HG03045 (cell line): ENCODE measurements around the gene GALNT12.

Source experiments
- ATAC-seq: cut with Tn5 transposase; IDR thresholded peaks from one replicate; pipeline ENCODE4 v1.9.1; 2021; ENCODE audit warnings: mild to moderate bottlenecking, moderate library complexity; ENCODE audit not compliant: unreplicated experiment

The GALNT12 gene

DNA sequence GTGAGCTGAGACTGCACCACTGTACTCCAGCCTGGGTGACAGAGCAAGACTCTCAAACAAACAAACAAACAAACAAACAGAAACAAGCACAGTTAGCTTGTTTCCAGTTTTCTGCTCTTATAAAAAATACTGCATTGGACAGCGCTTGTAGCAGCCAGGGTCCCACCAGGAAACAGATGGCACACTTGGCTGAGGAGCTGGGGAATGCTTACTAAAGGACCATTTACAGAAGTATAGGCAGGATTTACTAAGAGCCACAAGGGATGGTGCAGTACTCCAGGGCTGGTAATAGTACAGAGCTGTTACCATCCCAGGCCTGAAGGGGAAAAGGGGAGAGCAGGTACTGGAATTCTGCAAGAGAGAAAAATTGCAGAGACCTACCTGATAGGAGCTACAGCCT, 5.9 kb upstream of the GALNT12 start:
- ATAC-seq: no peak

DNA sequence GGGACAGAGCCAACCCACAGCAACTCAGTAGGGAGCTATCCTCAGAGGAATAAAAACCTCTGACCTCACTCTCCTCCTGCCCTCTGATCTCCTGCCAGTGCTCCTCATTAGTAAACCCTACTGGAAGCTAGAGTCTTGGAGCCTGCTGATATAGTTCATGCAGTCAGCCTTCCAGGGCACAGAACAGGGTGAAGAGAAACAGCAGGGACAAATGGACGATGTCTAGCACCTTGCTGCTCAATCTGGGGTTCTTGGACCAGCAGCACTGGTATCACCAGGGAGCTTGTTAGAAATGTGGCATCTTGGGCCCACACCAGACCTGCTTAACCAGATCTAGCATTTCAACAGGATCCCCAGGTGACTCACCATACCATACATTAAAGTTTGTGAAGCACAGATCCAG, 5.5 kb upstream of the GALNT12 start:
- no peak for ATAC-seq

DNA sequence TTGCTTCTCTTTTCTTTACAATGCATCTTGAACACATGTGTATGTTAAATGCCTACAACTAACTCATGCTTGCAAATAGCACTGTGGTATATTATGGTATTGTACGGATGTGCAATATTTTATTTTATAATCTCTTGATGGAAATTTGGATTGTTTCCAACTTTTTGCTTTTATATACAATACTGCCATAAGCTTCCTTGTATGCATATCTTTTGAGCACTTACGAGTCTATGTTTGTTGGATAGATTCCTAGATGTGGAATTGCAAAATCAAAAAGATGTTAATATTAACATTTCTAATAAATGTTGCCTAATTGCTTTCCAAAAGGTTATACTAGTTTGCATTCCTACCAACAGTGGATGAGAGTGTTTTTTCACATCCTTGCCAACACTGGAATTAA, 3.4 kb upstream of the GALNT12 start:
- no peak for ATAC-seq

DNA sequence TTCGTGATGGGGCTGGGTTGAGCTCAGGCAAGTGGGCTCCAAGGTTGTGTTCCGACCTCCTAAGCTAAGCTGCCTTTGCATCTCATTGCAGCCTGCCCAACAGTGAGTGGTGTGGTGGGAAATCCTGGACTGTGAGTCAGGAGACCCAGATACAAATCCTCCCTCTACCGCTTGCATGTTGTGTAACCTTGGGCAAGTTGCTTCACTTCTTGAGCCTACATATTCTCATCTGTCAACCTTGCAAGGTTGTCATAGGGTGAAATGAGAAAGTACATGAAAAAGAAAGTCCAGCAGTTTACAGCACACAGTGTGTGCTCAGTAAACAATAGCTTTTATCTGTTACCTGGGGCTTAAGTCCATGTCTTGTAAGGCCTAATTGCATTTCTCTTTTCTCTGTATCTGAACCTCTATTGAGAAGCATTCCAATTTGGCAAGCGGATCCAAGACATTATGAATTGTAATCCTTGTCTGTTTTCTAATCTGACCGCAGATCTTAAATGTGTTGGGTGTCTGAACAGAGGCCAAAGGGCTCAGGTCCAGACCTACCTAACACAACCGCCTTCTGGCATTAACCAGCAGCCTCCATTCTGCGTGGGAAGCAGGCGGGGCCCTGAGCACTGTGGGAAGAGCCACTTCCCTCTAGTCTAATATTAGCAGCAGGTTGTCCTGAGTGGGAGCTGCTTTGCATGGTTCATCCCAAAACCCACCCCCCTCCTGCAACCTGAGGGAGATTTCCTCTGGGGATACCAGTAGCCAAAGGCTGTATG, 1.8 kb upstream of the GALNT12 start:
- ATAC-seq: no peak

DNA sequence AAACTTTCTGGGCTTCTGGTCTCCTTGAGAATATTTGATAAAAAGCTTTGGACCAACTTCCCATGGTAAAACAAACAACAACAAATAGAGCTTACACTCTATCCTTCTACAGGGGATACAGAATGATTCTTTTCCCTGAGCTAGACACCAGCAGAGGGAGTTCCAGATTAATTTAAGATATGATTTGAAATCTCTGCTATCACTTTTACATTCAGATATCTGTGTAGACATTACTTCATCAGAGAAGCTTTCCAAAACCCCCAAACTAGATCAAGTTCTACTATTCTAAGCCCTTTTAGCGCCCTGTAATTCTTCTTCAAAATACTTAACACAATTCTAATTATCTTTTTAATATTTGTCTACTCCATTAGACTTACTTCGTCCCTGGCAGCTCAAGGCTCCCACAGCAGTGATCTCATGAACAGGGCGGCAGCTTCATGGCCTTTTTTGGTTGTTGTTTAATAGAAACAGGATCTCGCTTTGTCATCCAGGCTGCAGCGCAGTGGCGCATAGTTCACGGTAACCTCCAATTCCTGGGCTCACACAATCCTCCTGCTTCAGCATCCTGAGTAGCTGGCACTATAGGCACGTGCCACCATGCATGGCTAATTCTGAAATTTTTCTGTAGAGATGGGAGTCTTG, 955 bp upstream of the GALNT12 start:
- no peak for ATAC-seq

DNA sequence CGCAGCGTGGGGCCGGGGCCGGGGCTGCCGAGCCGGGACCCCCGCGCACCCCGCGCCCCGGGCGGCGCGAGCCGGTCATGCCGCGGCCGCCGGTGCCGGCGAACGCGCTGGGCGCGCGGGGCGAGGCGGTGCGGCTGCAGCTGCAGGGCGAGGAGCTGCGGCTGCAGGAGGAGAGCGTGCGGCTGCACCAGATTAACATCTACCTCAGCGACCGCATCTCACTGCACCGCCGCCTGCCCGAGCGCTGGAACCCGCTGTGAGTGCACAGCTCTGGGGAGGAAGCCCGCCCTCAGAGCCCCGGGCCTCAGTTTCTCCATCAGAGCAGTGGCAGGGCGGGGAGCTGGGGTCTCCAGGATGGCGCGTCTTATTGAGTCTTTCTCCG, 335 bp downstream of the GALNT12 start:
- ATAC-seq: no peak

DNA sequence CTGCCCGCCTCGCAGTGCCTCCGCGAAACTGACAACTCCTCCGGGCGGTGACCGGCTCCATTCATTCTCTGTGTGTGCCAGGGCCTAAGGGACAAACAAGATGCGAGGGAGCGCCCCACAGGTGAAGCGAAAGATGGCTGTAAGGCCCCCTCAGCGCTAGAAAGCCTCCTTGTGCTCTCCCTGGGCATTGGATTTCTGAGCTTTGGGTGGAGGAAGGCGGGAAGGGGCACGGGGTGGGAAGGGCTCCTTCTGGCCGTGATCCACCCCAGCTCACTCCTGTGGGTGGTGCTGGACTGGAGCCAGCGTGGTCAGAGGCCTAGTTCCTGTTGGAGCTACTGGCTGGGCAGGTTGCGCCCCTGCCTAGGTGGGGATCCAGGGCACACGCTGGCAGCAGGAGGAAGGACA, 943 bp downstream of the GALNT12 start:
- ATAC-seq: no peak

DNA sequence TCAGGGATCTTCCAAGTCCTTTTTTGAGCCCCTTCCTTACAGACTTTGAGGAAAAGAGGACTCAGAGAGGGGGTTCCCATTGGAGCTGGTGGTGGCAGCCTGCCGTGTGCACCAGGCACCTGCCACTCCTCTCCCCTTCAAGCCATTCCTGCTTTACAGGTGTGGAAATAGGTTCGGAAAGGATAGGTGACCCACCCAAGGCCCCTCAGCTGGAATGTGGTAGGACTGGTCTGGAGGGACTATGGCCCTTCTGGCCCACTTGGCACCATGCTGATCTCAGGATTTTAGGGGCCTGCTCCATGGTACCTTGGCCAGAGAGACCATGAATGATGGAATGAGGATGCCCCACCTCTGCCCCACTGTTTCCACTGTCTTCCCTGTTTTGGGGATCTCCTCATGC, 1.4 kb downstream of the GALNT12 start:
- no peak for ATAC-seq

DNA sequence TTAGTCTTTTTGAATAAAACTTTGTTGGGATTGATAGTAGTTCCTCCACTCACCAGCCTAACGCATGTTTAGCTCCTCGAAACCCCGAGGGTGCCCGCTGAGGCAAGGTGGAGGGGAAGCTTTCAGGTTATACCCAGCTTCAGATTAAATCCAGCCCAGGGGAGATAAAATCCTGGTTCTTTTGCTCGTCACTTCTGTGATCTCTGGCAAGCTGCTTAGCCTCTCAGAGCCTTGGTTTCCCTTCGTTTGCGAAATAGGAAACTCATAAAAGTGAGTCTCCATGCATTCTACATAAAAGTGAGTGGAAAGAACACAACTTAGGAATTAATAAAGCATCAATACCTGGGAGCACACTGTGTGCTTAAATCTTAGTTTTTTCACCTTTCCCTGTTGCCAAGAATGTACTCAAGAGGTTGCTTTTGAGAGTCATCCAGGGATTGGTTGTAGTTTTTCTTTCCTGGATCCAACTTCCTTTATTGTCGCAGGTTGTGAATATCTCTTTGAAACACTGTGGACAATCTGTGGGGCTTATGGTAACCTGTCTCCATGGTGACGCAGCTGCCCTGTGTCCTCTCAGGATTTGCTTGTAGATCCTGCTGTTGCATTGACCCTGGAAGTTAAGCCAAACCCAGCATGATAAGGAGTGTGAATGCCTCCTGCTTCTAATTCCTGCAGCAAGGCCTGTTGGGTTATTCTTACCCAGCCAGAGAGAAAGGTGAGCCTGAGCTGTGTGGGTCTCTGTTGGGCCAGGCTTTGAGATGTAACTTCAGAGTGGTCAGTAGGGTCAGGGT, 2.0 kb downstream of the GALNT12 start:
- ATAC-seq: no peak

DNA sequence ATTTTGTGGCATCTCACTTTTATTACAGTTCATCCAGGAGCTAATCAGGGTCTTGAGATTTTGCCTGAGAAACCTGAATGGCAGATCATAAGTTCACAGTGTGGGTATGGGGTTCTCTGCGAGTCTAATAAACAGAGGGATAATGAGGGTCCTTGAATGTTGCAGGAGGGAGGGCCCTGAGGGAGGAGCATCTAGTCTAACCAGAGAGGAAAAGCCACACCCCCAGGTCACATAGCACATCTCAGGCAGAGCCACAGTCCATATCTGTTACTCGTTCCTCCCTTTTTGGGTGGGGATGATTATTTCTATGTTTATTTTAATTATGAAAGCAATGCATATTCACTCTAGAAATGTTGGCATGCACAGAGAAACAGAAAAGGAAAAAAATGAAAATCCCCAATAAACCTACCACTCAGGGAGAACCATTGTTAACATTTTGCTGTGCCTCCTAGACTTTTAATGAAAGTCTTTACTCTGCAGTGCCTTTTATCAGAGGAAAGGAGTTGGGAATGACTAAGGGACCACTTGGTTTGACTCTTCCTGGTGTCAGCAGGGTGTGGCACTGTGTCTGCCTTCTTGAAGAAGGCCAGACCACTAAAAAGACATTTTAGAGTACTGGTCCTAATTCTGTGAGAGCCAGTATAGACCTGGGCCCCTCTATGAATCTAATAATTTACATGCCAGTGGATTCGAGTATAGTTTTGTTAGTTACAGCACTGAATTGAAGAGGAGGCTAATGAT, 2.8 kb downstream of the GALNT12 start:
- ATAC-seq: no peak

DNA sequence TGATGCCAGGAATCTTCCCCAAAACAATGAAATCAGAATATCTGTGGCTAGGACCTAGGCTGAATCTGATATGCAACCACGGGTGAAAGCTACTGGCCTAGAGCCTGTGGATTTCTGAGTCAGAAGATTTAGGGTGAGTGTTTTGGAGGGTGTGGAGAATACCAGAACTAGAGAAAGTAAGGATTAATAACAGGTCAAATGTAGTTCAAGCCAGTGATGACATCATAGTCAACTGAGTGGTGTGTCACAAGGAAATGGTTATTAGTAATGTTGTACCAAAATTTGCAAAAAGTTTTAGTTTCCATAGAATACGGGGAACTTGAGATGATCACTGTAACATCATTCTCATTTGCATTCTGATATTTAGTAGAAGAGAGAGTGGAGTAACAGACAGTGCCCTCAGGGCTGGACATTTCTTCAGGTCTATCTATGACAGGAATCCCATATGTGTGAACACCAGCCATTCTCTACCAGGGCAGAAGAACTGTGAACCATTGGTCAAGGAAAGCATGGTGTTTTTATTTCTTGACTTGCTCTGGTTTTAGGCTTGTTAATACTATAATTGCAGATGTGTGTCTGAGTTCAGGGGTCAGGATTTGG, 3.7 kb downstream of the GALNT12 start:
- no peak for ATAC-seq

DNA sequence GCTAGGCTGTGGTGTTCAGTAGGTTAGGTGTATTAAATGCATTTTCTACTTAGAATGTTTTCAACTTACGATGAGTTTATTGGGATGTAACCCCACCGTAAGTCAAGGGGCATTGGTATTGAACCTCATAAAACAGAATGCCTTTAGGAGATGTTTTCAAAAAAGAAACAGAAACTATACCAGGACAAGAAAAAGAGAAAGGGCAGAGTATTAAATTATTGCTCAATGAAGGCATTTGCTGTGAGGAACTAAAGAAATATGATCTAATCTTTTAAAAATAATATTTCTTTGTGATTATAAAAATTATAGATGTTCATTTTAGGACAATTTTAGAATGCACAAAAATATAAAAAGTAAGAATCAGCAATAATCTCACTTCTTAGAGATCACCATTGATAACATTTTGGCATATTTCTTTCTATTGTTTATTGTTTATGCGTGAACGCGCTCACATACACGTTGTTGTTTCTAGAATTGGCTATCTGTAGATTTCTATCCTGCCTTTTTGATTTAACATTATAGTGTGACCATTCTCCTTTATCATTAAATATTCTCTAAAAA, 8.0 kb downstream of the GALNT12 start:
- no peak for ATAC-seq

DNA sequence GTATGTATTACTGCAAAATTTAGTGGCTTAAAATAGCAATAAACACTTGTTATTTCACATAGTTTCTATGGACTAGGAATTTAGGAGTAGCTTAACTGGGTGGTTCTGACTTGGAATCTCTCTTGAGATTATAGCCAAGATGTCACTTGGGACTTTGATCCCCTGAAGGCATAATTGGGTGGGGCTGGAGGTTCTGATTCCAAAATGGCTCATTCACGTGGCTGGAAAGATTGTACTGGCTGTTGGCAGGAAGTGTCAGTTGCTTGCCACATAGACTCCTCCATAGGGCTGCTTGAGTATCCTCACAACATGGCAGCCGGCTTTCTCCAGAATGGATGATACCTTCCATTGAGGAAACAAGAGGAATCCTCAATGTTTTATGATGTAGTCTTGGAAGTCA, 11.3 kb downstream of the GALNT12 start:
- no peak for ATAC-seq

DNA sequence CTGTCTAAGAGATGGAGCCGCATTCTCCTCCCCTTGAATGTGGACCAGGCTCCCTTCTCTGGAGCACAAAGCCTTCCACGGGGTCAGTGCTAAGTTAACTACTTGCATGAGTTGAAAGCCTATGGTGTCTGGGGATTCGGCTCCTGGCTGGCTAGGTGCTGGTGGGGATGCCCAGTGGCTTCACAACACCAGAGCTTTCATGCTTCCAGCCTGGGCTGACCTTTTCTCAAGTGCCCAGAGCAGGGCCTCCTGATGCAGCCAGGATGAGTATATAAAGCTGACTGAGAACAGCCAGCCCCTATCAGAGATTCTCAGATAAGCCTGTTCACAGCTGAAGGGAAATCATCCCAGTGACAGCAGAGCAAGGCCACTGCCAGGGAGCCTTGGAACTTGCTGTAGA, 11.8 kb downstream of the GALNT12 start:
- no peak for ATAC-seq

DNA sequence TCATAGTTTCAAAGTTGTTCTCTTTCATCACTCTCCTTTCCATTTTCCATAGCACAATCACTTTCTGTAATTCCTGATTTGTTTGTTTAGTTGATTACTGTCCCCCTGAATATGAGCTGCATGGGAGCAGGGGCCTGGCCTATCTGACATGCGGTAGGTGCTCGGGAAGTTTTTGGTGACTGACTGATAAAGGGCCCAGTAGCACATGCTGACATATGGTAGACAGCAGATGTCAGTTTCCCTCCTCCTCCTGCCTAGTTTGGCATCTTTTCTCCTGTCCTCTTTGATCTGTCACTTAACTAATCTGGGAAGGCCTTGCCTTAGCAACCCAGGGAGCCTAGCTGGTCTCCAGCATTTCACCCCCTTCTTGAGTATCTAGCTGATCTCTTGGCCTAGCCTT, 14.4 kb downstream of the GALNT12 start:
- no peak for ATAC-seq

DNA sequence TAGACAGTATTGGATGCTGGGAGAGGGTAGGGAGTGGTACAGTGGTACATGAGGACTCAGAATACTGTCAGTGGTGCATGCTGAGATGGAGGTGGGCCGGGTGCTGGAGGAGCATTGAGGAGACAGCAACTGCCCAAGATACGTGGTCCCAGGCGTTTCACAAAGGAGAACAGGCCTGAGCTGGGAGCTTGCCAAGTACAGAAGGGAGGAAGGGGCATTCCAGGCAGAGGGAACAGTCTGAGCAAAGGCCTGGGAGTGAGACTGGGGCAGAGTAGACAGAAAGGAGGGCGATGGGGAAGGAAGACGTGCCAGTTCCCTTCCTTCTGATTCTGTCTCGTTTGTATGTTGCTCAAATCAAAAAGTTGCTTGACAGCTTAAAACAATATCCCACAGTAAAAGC, 15.2 kb downstream of the GALNT12 start:
- no peak for ATAC-seq

DNA sequence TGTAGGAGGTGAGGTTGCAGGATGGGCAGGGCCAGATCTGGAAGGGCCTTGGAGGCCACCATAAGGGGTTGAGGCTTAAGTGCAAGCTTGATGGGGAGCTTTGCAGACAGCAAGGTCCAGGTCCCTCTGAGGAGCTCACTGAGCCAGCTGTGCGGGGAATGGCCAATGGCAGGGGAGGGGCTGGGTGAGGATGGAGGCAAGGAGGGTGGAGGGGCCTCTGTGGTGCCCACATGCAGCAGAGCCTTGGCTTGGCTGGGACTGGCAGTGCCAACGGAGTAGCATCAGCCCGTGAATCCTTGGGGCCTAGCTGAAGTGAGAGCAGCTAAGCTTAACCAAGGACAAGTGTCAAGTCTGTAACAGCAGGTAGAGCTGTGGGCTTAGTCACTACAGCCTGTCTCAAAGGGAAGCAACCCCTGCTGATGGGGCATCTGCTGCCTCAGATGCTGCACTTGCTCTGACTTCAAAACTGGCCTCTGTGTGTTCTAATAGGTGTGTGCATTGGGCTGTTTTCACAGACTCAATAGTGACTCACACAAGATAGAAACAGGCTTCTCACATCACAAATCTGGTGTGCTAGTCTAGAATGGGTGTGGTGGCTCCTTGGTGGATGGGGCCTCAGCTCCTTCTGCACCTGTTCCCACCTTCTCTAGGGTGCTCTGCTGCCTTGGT, 16.3 kb downstream of the GALNT12 start:
- ATAC-seq: no peak

DNA sequence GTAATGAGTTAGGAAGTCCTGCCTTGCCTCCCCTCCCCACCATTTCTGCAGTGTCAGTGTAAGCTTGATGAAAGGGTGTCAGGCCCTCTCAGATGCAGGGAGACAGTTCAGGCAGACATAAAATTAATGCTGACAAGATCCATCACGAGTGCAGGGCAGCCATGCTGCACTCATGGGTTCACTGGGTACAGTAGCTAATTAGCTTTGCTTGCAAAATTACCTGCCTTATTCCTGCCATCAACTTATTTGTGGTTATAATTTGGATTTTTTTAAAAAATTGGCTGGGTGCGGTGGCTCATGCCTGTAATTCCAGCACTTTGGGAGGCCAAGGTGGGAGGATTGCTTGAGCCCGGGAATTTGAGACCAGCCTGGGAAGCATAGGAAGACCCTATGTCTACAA, 17.9 kb downstream of the GALNT12 start:
- no peak for ATAC-seq

DNA sequence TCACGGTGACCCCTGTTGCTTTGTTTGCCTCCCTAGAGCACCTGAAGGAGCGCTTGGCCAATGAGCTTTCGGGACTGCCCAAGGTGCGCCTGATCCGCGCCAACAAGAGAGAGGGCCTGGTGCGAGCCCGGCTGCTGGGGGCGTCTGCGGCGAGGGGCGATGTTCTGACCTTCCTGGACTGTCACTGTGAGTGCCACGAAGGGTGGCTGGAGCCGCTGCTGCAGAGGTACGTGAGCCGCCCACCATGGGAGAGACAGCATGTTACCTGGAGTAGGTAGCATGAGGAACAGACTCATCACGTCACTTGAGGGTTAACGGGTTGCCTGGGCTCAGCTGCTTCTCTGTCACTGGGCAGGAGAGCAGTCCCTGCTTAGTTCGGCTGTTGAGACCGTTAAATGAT, 19.2 kb downstream of the GALNT12 start:
- ATAC-seq: no peak

DNA sequence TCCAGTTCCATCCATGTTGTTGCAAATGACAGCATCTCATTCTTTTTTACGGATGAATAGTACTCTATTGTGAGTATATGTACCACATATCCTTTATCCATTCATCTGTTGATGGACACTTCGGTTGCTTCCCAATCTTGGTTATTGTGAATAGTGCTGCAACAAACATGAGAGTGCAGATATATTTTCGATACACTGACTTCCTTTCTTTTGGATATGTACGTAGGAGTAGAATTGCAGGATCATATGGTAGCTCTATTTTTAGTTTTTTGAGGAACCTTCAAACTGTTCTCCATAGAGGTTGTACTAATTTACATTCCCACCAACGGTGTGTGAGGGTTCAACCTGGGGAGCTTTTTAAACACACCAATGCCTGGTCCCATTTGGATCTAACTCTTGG, 22.3 kb downstream of the GALNT12 start:
- ATAC-seq: no peak
